GM12878 (cell line): ENCODE data around the gene MAPKAPK2. TPM values are rescaled to one million over a fixed set of nuclear protein-coding genes. Genes with fewer than 3 reads are reported as not detected.

Experiments
- BCL11A ChIP-seq: IDR thresholded peaks from 2 replicates; pipeline ENCODE4 v1.6.1; 2011; ENCODE audit warnings: low read depth, low read length
- BMI1 ChIP-seq: fragments of 450-650 bp; IDR thresholded peaks from 2 replicates; pipeline ENCODE4 v1.6.1; 2016; ENCODE audit warnings: mild to moderate bottlenecking, moderate library complexity, borderline replicate concordance
- DPF2 ChIP-seq: fragments of 450-650 bp; IDR thresholded peaks from 2 replicates; pipeline ENCODE4 v1.6.1; 2017; ENCODE audit warnings: mild to moderate bottlenecking
- EZH2 ChIP-seq: IDR thresholded peaks from 2 replicates; pipeline ENCODE4 v1.6.1; 2012; ENCODE audit warnings: low read depth, mild to moderate bottlenecking, control low read depth, inconsistent platforms, low read length, borderline replicate concordance; ENCODE audit not compliant: control insufficient read depth
- FOXM1 ChIP-seq: IDR thresholded peaks from 2 replicates; pipeline ENCODE4 v1.6.1; 2012; ENCODE audit warnings: low read depth, mild to moderate bottlenecking, inconsistent platforms, low read length, moderate library complexity
- HDAC6 ChIP-seq: fragments of 200-600 bp; sonication (generic); IDR thresholded peaks from one replicate; pipeline ENCODE4 v1.8.0; 2017; ENCODE audit warnings: antibody characterized with exemption; ENCODE audit not compliant: unreplicated experiment
- LARP7 ChIP-seq: fragments of 450-650 bp; IDR thresholded peaks from 2 replicates; pipeline ENCODE4 v1.6.1; 2017; ENCODE audit warnings: mild to moderate bottlenecking
- MXI1 ChIP-seq: fragments of 150-350 bp; IDR thresholded peaks from 2 replicates; pipeline ENCODE4 v1.6.1; 2011; ENCODE audit warnings: low read depth, mild to moderate bottlenecking, inconsistent platforms, low read length, improper control_type of control experiment
- NFXL1 ChIP-seq: fragments of 450-650 bp; IDR thresholded peaks from 2 replicates; pipeline ENCODE4 v1.6.1; 2017; ENCODE audit warnings: antibody characterized with exemption, mild to moderate bottlenecking, borderline replicate concordance
- NRF1 ChIP-seq: conservative IDR thresholded peaks from 2 replicates; pipeline ENCODE4 v1.6.1; 2011; ENCODE audit warnings: mild to moderate bottlenecking, low read depth, low read length, improper control_type of control experiment
- POU2F2 ChIP-seq: IDR thresholded peaks from 3 replicates; pipeline ENCODE4 v1.6.1; 2011; ENCODE audit warnings: low read depth, mild to moderate bottlenecking, low read length, borderline replicate concordance
- RB1 ChIP-seq: fragments of 450-650 bp; formaldehyde crosslinking; IDR thresholded peaks from 2 replicates; pipeline ENCODE4 v1.6.1; 2017; ENCODE audit warnings: mild to moderate bottlenecking, borderline replicate concordance
- RCOR1 ChIP-seq: conservative IDR thresholded peaks from 2 replicates; pipeline ENCODE4 v1.6.1; 2012; ENCODE audit warnings: low read depth, low read length, improper control_type of control experiment
- RUNX3 ChIP-seq: IDR thresholded peaks from 2 replicates; pipeline ENCODE4 v1.6.1; 2012; ENCODE audit warnings: low read length, inconsistent platforms
- SRF ChIP-seq, 2 experiments: IDR thresholded peaks; 2 replicates each; pipeline ENCODE4 v1.6.1; 2011; ENCODE audit warnings: low read depth in 2 of 2, low read length in 2 of 2, mild to moderate bottlenecking in 1 of 2, moderate library complexity in 1 of 2
- TCF7 ChIP-seq: IDR thresholded peaks from 2 replicates; pipeline ENCODE4 v1.6.1; 2014; ENCODE audit warnings: antibody characterized with exemption, borderline replicate concordance
- ZBTB40 ChIP-seq: fragments of 450-650 bp; IDR thresholded peaks from 2 replicates; pipeline ENCODE4 v1.6.1; 2016; ENCODE audit warnings: mild to moderate bottlenecking, moderate library complexity, borderline replicate concordance
- polyA plus RNA-seq, 11 experiments: library from polyadenylated mRNA; depleted of rRNA in 4 of 11; unstranded in 6 of 11; stranded (reverse) in 5 of 11; fragments of >200 nt; fragmentation: Nextera tagmentation in 4 of 11; fragmentation: Illumina TruSeq in 1 of 11; extraction: Ambion mirVana in 4 of 11; extraction: Trizol in 1 of 11; gene quantifications; 1 replicate in 1 of 11; 2 replicates in 10 of 11; pipeline versions ENCODE4 v1.2.1 to v1.2.3, GENCODE V29; 2011 to 2016; ENCODE audit warnings: inconsistent platforms in 2 of 11, missing spikeins in 2 of 11, low read depth in 1 of 11
- total RNA-seq, 4 experiments: library from RNA; depleted of rRNA in 3 of 4; stranded (reverse); fragments of >200 nt in 3 of 4; fragmentation: Illumina TruSeq in 1 of 4; extraction: Trizol in 1 of 4; gene quantifications; 2 replicates each; pipeline versions ENCODE4 v1.2.1 to v1.2.3, GENCODE V29; 2013 to 2021
- TF ChIP-seq, protein P1 (sequence below): IDR thresholded peaks from 2 replicates; pipeline ENCODE4 v1.6.1; 2012; ENCODE audit warnings: mild to moderate bottlenecking, low read depth, low read length
- TF ChIP-seq, protein P2 (sequence below): IDR thresholded peaks from 2 replicates; pipeline ENCODE4 v1.6.1; 2011; ENCODE audit warnings: mild to moderate bottlenecking, low read depth, low read length, moderate library complexity; ENCODE audit not compliant: insufficient replicate concordance
- TF ChIP-seq, protein P3 (sequence below): IDR thresholded peaks from 2 replicates; pipeline ENCODE4 v1.6.1; 2011; ENCODE audit warnings: borderline replicate concordance, low read depth, mild to moderate bottlenecking, moderate library complexity, mixed read lengths, low read length; ENCODE audit not compliant: insufficient read depth; ENCODE audit errors: extremely low read length

The MAPKAPK2 gene
- total and polyA plus RNA-seq, 10 of the 15 experiments (the other 5 are each of a cell fraction or from before 2014, with no cell fraction given), result 0.72 to 92.2 (median 49.3) TPM

DNA sequence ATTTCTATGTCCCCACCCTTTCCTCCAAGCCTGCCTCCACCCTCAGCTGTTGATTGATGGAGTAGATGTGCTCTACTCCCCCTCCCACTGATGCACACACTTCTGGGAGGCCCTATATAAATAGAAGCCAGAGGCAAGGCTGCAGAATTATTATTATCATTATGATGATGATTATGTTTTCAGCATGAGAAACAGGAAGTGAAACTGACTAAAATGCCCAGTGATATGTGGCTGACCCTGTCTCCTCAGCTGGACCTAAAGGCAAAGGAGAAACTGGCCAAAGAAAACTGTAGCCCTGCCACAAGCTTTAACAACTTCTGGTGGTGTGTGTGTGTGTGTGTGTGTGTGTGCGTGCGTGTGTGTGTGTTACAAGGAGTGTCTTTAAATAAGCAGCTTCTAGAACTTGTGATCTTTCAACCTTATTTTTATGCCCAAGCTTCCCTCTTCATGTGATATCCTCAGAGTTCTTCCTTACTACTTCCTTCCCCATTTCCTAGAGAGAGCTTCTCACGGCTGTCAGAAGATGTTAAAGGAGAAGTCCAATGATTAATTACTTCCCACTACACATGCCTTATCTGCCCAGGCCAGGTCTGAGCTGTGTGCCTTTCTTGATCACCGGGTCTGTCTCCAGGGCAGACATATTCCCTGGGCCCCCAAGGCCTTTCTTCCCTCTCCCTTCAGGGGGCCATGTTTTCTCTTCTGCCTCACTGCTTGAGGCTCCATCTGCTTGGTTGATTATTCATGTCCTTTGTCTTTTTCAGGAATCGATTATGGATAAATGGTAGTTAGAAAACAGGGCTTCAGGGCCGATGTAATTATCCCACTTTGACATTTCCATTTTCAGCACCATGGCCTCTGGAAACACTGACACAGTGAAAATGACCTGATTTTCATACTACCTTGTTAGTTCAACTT lies 11.6 kb upstream of the MAPKAPK2 start (continued):
- TF ChIP-seq, protein P1, sequence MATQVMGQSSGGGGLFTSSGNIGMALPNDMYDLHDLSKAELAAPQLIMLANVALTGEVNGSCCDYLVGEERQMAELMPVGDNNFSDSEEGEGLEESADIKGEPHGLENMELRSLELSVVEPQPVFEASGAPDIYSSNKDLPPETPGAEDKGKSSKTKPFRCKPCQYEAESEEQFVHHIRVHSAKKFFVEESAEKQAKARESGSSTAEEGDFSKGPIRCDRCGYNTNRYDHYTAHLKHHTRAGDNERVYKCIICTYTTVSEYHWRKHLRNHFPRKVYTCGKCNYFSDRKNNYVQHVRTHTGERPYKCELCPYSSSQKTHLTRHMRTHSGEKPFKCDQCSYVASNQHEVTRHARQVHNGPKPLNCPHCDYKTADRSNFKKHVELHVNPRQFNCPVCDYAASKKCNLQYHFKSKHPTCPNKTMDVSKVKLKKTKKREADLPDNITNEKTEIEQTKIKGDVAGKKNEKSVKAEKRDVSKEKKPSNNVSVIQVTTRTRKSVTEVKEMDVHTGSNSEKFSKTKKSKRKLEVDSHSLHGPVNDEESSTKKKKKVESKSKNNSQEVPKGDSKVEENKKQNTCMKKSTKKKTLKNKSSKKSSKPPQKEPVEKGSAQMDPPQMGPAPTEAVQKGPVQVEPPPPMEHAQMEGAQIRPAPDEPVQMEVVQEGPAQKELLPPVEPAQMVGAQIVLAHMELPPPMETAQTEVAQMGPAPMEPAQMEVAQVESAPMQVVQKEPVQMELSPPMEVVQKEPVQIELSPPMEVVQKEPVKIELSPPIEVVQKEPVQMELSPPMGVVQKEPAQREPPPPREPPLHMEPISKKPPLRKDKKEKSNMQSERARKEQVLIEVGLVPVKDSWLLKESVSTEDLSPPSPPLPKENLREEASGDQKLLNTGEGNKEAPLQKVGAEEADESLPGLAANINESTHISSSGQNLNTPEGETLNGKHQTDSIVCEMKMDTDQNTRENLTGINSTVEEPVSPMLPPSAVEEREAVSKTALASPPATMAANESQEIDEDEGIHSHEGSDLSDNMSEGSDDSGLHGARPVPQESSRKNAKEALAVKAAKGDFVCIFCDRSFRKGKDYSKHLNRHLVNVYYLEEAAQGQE, result no peak
- TF ChIP-seq, protein P2, sequence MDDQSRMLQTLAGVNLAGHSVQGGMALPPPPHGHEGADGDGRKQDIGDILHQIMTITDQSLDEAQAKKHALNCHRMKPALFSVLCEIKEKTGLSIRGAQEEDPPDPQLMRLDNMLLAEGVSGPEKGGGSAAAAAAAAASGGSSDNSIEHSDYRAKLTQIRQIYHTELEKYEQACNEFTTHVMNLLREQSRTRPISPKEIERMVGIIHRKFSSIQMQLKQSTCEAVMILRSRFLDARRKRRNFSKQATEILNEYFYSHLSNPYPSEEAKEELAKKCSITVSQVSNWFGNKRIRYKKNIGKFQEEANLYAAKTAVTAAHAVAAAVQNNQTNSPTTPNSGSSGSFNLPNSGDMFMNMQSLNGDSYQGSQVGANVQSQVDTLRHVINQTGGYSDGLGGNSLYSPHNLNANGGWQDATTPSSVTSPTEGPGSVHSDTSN, result peak; percentile 37
- TF ChIP-seq TCF7 (no peak), SRF (IDR thresholded peaks at IDR 0.05; ENCODE audit: low read depth in 2 of 2, low read length in 2 of 2) (no peak), POU2F2 (no peak; the same call in 2 of the 3 replicates), MXI1 (0 out of 2 replicates have a peak, but pooled peaks have one; percentile 6), BMI1 (peak; percentile 38; the same call in 1 of the 2 replicates), RUNX3 (peak; percentile 60), NRF1 (no peak), NFXL1 (no peak), ZBTB40 (no peak), HDAC6 (no peak), DPF2 (peak; percentile 82), FOXM1 (no peak), LARP7 (no peak), EZH2 (no peak), BCL11A (no peak; the same call in 1 of the 2 replicates), RB1 (no peak), RCOR1 (no peak)
- TF ChIP-seq, protein P3, sequence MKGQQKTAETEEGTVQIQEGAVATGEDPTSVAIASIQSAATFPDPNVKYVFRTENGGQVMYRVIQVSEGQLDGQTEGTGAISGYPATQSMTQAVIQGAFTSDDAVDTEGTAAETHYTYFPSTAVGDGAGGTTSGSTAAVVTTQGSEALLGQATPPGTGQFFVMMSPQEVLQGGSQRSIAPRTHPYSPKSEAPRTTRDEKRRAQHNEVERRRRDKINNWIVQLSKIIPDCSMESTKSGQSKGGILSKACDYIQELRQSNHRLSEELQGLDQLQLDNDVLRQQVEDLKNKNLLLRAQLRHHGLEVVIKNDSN, result no peak
